HepG2 (cell line): ENCODE results near the gene MLLT10. TPM values are rescaled to one million over a fixed set of nuclear protein-coding genes. Genes with fewer than 3 reads are reported as not detected.

Experiments used
- ATAC-seq: fragments of 200-7000 bp; cut with Tn5 transposase; 3 replicates; pipeline ENCODE4 v1.9.1; 2020; ENCODE audit warnings: mild to moderate bottlenecking, moderate library complexity
- BruUV-seq: library from RNA; stranded (reverse); fragments of 400-500 nt; replicated peaks from 2 replicates; lab custom pipeline; 2021; lab: Mats Ljungman, UMichigan
- CTCF ChIA-PET: fragments of 300-600 bp; formaldehyde crosslinking; extraction: SDS; loops from one replicate; lab custom pipeline; 2021; ENCODE audit warnings: low total read pairs, inconsistent platforms, low intra/inter-chr PET ratio; lab: Yijun Ruan, JAX
- POLR2A ChIA-PET: fragments of 350-600 bp; sonication (Branson Sonifier 250); formaldehyde crosslinking; loops from one replicate; lab custom pipeline; 2020; ENCODE audit warnings: antibody characterized with exemption, inconsistent platforms; lab: Yijun Ruan, JAX
- DNase-seq: peaks from one replicate; pipeline ENCODE4 v3.0.0-alpha.2; 2015; ENCODE audit warnings: low spot score
- FAIRE-seq: peaks from 3 replicates; lab custom pipeline; 2011; peaks lifted over from hg19 to GRCh38; lab: Jason Lieb, UNC
- H2AFZ ChIP-seq: one replicate; pipeline ENCODE4 v1.6.1; 2011; ENCODE audit warnings: low read length, inconsistent platforms
- H3K27ac ChIP-seq: fragments of 300-600 bp; 3 replicates; pipeline ENCODE4 v1.8.0; 2011; ENCODE audit warnings: mixed run types, mild to moderate bottlenecking, mixed read lengths, low read length, inconsistent platforms; ENCODE audit not compliant: insufficient read depth; ENCODE audit errors: extremely low read length
- H3K27me3 ChIP-seq, 2 experiments: fragments of 200-600 bp in 1 of 2; 2 replicates in 1 of 2; 3 replicates in 1 of 2; pipeline versions ENCODE4 v1.6.0 to v1.8.0; 2011; ENCODE audit warnings: low read length in 2 of 2, mild to moderate bottlenecking in 2 of 2, moderate library complexity in 2 of 2, inconsistent platforms in 1 of 2; ENCODE audit not compliant: insufficient read depth in 2 of 2, control insufficient read depth in 1 of 2
- H3K36me3 ChIP-seq, 2 experiments: fragments of 200-600 bp in 1 of 2; replicated peaks in 1 of 2; 2 replicates in 1 of 2; 3 replicates in 1 of 2; pipeline versions ENCODE4 v1.5.1 to v1.8.0; 2011; ENCODE audit warnings: low read length in 2 of 2, inconsistent platforms in 1 of 2; ENCODE audit not compliant: insufficient read depth in 2 of 2, control insufficient read depth in 1 of 2
- H3K4me1 ChIP-seq: 2 replicates; pipeline ENCODE4 v1.5.1; 2012; ENCODE audit warnings: low read length, inconsistent platforms; ENCODE audit not compliant: insufficient read depth
- H3K4me2 ChIP-seq: 2 replicates; pipeline ENCODE4 v1.6.0; 2011; ENCODE audit warnings: low read depth, low read length, inconsistent platforms
- H3K4me3 ChIP-seq, 3 experiments: fragments of 200-600 bp in 1 of 3; sonication (generic), shearing (Covaris generic) in 1 of 3; replicated peaks in 1 of 3; 2 replicates each; pipeline ENCODE4 v1.5.1; 2011 to 2016; ENCODE audit warnings: low read length in 3 of 3, inconsistent platforms in 2 of 3, low read depth in 2 of 3, mild to moderate bottlenecking in 2 of 3, control low read depth in 1 of 3, mixed read lengths in 1 of 3; ENCODE audit not compliant: insufficient read depth in 1 of 3
- H3K79me2 ChIP-seq: one replicate; pipeline ENCODE4 v1.6.1; 2011; ENCODE audit warnings: low read length, inconsistent platforms; ENCODE audit not compliant: insufficient read depth
- H3K9ac ChIP-seq: 2 replicates; pipeline ENCODE4 v1.6.0; 2011; ENCODE audit warnings: mild to moderate bottlenecking, low read depth, low read length, inconsistent platforms; ENCODE audit not compliant: insufficient read depth
- H3K9me3 ChIP-seq: 2 replicates; pipeline ENCODE4 v1.5.1; 2012; ENCODE audit warnings: mild to moderate bottlenecking, low read length
- H4K20me1 ChIP-seq: 2 replicates; pipeline ENCODE4 v1.6.0; 2011; ENCODE audit warnings: inconsistent platforms, mild to moderate bottlenecking, low read length, moderate library complexity; ENCODE audit not compliant: insufficient read depth
- KAT8 ChIP-seq: IDR thresholded peaks from 2 replicates; pipeline ENCODE4 v1.6.1; 2016; ENCODE audit warnings: missing genetic modification reagents, missing compliant biosample characterization
- PHF21A ChIP-seq: sonication (generic); formaldehyde crosslinking; IDR thresholded peaks from 2 replicates; pipeline ENCODE4 v1.5.0; 2020; ENCODE audit warnings: mild to moderate bottlenecking, missing genetic modification reagents
- SRF ChIP-seq: IDR thresholded peaks from 2 replicates; pipeline ENCODE4 v1.6.1; 2011; ENCODE audit warnings: mild to moderate bottlenecking, low read depth, low read length, moderate library complexity
- ZNF225 ChIP-seq: sonication (generic); formaldehyde crosslinking; IDR thresholded peaks from 2 replicates; pipeline ENCODE4 v1.4.0; 2020; ENCODE audit warnings: mild to moderate bottlenecking, missing genetic modification reagents
- WGBS: methylation state at CpG from one replicate; pipeline ENCODE4 v1.1.6; 2017; ENCODE audit warnings: low lambda C conversion rate; 5-methylcytosine and 5-hydroxymethylcytosine counted together
- in situ Hi-C: cut with HindIII; loops from 2 replicates; pipeline ENCODE4 v1.10.0; 2017; ENCODE audit warnings: low pct_unique_long_range_greater_than_20kb; ENCODE audit not compliant: extremely low pct_ligation_motif_present
- intact Hi-C: fragments of 100-400 bp; cut with micrococcal nuclease; formaldehyde crosslinking; loops from one replicate; pipeline ENCODE4 v1.10.0; 2022; ENCODE audit not compliant: unreplicated experiment
- polyA plus RNA-seq, 8 experiments: library from polyadenylated mRNA; depleted of rRNA in 3 of 8; stranded (reverse) in 7 of 8; unstranded in 1 of 8; fragments of >200 nt; fragmentation: Illumina TruSeq in 4 of 8; extraction: Trizol in 4 of 8; gene quantifications; 2 replicates each; pipeline versions ENCODE4 v1.2.1 to v1.2.3, GENCODE V29; 2011 to 2016; ENCODE audit warnings: low read depth in 4 of 8, missing spikeins in 1 of 8, mixed read lengths in 1 of 8; ENCODE audit not compliant: insufficient read depth in 1 of 8
- total RNA-seq, 5 experiments: library from RNA; depleted of rRNA; stranded (reverse); fragments of >200 nt; fragmentation: Illumina TruSeq; extraction: Trizol; gene quantifications; 2 replicates each; pipeline ENCODE4 v1.2.3, GENCODE V29; 2016; ENCODE audit warnings: low read depth in 1 of 5
- TF ChIP-seq, protein P1 (sequence below): sonication (generic); formaldehyde crosslinking; IDR thresholded peaks from 2 replicates; pipeline ENCODE4 v1.4.0; 2020; ENCODE audit warnings: missing genetic modification reagents

Gene MLLT10
- total and polyA plus RNA-seq, 2 of the 13 experiments (the other 11 are each of a cell fraction or from before 2014, with no cell fraction given) = 51.3 to 84.1 TPM

DNA sequence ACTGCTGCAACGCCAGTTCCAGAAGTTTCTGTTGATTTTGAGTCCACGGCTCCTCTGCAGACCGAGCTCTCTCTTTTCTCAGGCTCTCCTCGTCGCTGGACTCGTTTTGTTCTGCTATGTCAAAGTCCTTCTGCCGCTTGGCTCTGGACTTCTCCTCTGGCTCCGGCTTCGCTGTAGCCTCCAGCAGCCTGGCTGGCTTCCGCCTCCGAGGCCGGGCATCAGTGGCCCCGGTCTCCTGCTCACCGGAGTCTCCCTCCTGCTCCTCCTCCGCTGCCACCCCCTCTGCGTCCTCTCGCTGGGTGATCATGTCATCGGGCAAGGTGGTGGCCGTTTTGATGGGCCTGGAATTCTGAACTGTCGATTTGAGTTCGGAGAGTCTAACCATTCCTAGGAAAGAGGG is 225.2 kb downstream of the MLLT10 start (continued):
- TF ChIP-seq, protein P1, sequence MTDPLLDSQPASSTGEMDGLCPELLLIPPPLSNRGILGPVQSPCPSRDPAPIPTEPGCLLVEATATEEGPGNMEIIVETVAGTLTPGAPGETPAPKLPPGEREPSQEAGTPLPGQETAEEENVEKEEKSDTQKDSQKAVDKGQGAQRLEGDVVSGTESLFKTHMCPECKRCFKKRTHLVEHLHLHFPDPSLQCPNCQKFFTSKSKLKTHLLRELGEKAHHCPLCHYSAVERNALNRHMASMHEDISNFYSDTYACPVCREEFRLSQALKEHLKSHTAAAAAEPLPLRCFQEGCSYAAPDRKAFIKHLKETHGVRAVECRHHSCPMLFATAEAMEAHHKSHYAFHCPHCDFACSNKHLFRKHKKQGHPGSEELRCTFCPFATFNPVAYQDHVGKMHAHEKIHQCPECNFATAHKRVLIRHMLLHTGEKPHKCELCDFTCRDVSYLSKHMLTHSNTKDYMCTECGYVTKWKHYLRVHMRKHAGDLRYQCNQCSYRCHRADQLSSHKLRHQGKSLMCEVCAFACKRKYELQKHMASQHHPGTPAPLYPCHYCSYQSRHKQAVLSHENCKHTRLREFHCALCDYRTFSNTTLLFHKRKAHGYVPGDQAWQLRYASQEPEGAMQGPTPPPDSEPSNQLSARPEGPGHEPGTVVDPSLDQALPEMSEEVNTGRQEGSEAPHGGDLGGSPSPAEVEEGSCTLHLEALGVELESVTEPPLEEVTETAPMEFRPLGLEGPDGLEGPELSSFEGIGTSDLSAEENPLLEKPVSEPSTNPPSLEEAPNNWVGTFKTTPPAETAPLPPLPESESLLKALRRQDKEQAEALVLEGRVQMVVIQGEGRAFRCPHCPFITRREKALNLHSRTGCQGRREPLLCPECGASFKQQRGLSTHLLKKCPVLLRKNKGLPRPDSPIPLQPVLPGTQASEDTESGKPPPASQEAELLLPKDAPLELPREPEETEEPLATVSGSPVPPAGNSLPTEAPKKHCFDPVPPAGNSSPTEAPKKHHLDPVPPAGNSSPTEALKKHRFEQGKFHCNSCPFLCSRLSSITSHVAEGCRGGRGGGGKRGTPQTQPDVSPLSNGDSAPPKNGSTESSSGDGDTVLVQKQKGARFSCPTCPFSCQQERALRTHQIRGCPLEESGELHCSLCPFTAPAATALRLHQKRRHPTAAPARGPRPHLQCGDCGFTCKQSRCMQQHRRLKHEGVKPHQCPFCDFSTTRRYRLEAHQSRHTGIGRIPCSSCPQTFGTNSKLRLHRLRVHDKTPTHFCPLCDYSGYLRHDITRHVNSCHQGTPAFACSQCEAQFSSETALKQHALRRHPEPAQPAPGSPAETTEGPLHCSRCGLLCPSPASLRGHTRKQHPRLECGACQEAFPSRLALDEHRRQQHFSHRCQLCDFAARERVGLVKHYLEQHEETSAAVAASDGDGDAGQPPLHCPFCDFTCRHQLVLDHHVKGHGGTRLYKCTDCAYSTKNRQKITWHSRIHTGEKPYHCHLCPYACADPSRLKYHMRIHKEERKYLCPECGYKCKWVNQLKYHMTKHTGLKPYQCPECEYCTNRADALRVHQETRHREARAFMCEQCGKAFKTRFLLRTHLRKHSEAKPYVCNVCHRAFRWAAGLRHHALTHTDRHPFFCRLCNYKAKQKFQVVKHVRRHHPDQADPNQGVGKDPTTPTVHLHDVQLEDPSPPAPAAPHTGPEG (CRISPR knock-in tag) = no peak
- TF ChIP-seq KAT8 (CRISPR knock-in tag) (no peak), ZNF225 (CRISPR knock-in tag) (no peak)

DNA sequence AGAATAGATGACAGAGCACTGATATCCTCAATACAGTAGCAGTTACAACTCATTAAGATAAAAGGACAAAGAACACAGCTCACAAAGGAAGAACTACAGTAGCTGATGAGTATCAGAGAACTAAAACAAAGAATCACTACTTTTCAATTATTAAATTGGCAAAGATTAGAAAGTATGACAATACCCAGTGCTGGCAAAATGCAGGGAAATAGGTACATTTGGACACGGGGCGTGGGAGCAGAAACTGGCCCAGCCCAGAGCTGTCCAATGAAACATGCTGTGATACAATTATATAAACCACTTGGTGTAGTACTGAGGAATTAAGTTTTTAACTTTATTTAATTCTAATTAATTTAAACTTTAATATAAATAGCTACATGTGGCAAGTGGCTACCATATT is 226.3 kb downstream of the MLLT10 start:
- Histone ChIP-seq H3K9me3 (no peaks in the 10 kb centered on the region), H2AFZ (no peak overlapping the region), H4K20me1 (no peaks in the 10 kb centered on the region), H3K4me2 (no peak overlapping the region), H3K79me2 (no peaks in the 10 kb centered on the region), H3K4me1 (no peaks in the 10 kb centered on the region), H3K27ac (no peak overlapping the region), H3K9ac (no peak overlapping the region), H3K4me3 (no peak overlapping the region), H3K27me3 (no peaks in the 10 kb centered on the region), H3K36me3 (no peaks in the 10 kb centered on the region)
- no TSS peak for BruUV-seq
- in situ Hi-C loops (no loop called here), intact Hi-C loops (no loop called here)
- WGBS = 98% methylated on average over 2 of the region's 2 CpGs
- ATAC-seq (no peak), DNase-seq (no peak), FAIRE-seq (no peak)
- ChIA-PET CTCF (no interaction called here), POLR2A (no interaction called here)
- no peak for TF ChIP-seq PHF21A (CRISPR knock-in tag)
- TF ChIP-seq SRF = no peak
